Suppressor macrophage treated with lipopolysaccharide for 1 hour (primary cell): ENCODE data around the gene PXMP4.

Experiments used
- DNase-seq, 3 donors: peaks; one replicate each; pipeline ENCODE4 v3.0.0-alpha.2; 2020 to 2022

Gene PXMP4

DNA sequence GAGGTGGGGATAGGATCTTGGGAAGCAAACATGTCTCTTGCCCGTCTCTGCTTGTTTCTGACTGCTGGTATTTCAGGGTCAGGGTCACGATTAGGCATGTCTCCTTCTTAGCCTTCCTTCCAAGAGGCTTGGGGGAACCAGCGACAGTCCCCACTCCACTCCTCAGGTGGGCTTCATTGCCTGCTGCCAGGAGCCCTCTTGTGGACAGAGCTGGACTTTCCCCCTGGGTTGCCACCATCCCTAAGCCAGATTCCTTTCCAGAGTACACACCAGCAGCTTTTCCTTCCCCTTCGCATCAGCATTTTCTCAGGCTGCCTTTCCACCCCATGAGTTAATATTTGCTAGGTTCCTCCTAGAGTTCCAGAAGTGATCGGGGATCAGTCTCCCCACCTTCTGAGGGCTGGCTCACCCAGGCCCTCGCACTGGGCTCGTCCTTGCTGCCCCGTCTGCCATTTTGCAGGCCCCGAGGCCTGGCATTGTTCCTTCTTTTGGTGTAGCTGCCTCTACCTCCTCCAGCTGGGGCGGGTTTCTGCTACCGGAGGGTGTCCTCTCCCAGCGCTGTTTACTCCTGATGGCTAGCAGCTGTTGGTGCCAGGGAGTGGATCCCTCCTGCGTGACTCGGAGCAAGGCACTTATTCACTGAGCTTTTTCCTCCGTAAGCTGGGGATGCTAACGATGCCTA lies 66.8 kb downstream of the PXMP4 start:
- DNase-seq = peak; percentile 27 to 40 (median 28)
